ENCODE data around the gene PNMA8A. TPM values are rescaled to one million over a fixed set of nuclear protein-coding genes. Genes with fewer than 3 reads are reported as not detected.

The PNMA8A gene
- total and polyA plus RNA-seq, 2 donors (not counting 1 experiment from before 2014, with no cell fraction given), result not detected

DNA sequence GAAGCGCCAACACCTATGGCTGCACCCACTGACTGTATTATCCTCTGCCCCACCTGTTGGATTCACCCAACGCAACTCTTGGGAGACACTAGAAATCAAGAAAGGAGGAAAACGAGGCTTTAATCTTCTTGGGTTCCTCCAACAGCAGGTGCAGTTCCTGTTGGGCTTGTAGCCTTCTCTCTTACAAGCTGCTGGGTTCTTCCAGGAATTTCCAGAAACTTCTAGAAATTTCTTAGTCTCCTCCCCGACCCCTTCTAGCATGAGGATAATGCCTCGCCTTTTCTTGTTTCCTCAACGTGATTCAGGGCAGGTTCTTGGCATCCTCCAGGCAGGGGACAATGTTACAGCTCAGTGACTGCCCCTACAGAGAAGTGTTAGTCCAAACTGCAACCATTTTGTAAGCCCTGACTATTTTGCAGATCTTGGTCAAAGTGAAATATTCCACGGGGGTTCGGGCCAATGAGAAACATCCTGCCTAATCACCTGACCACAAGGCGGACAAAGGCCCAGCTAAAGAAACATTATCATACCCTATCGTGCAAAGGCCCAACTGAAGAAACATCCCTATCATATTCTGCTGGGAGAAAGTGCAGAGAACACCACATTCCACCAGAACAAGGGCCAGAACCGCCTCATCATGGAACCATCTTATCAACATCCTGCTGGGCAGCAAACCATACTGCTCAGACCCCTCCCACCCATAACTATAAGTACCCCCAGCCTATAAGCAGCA lies 614 bp upstream of the PNMA8A start:
- Histone ChIP-seq H3K9me3 (ENCODE audit: control extremely low read depth in 1 of 3, control insufficient read depth in 2 of 3, insufficient read depth in 1 of 3, low read length in 2 of 3) (no peaks in the 10 kb centered on the region), H2AFZ (ENCODE audit: insufficient read depth, low read depth, low read length, poor library complexity, severe bottlenecking) (peak overlapping the region; percentile 54), H3K79me2 (ENCODE audit: control insufficient read depth, insufficient read depth, low read length) (no peaks in the 10 kb centered on the region), H3K4me1 (ENCODE audit: control insufficient read depth in 2 of 2, insufficient read depth in 2 of 2, low read length in 2 of 2) (peaks cover 6 to 8% of the 10 kb centered on the region in 2 donors), H3K36me3 (replicated peaks in 1 of 2; ENCODE audit: control extremely low read depth in 1 of 2, control insufficient read depth in 1 of 2, extremely low read depth in 1 of 2, insufficient read depth in 2 of 2, low read length in 1 of 2) (no peaks in the 10 kb centered on the region), H3K4me3 (ENCODE audit: control extremely low read depth in 1 of 5, extremely low read depth in 1 of 5, insufficient read depth in 1 of 5, low read depth in 2 of 5, low read length in 4 of 5) (peak overlapping the region in 1 of 5 experiments; percentile 20), H4K20me1 (ENCODE audit: control insufficient read depth, insufficient read depth, low read length, poor library complexity, severe bottlenecking) (no peaks in the 10 kb centered on the region), H3K27ac (ENCODE audit: low read length in 2 of 2) (no peak overlapping the region), H3K9ac (ENCODE audit: low read length) (no peak overlapping the region), H3K27me3 (replicated peaks in 1 of 4; ENCODE audit: control extremely low read depth in 1 of 4, control insufficient read depth in 3 of 4, insufficient read depth in 4 of 4, low read length in 3 of 4) (peaks cover 0 to 25% (median 12%) of the 10 kb centered on the region in 4 experiments), H3K4me2 (replicated peaks; ENCODE audit: low read depth, low read length, poor library complexity, severe bottlenecking) (peak overlapping the region; percentile 55)
- Mint-ChIP-seq H3K9me3 (ENCODE audit: insufficient read depth) (no peaks in the 10 kb centered on the region), H3K4me3 (no peak overlapping the region), H3K27ac (no peak overlapping the region), H3K4me1 (no peaks in the 10 kb centered on the region), H3K27me3 (peaks cover 53% of the 10 kb centered on the region)
- POLR2A ChIA-PET, result no interaction called here
- DNase-seq (no peak), ATAC-seq (ENCODE audit: low read depth) (no peak)
- CTCF ChIA-PET, result interaction anchor here (0.6 kb wide), 1 partner anchor 36 kb away, joined by 4 read pairs; no protein-coding TSS in a partner anchor
- TF ChIP-seq EZH2 (IDR thresholded peaks at IDR 0.05; ENCODE audit: borderline replicate concordance, insufficient read depth, low read depth, low read length, poor library complexity, severe bottlenecking), result no peak
- TF ChIP-seq, protein P1, sequence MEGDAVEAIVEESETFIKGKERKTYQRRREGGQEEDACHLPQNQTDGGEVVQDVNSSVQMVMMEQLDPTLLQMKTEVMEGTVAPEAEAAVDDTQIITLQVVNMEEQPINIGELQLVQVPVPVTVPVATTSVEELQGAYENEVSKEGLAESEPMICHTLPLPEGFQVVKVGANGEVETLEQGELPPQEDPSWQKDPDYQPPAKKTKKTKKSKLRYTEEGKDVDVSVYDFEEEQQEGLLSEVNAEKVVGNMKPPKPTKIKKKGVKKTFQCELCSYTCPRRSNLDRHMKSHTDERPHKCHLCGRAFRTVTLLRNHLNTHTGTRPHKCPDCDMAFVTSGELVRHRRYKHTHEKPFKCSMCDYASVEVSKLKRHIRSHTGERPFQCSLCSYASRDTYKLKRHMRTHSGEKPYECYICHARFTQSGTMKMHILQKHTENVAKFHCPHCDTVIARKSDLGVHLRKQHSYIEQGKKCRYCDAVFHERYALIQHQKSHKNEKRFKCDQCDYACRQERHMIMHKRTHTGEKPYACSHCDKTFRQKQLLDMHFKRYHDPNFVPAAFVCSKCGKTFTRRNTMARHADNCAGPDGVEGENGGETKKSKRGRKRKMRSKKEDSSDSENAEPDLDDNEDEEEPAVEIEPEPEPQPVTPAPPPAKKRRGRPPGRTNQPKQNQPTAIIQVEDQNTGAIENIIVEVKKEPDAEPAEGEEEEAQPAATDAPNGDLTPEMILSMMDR (IDR thresholded peaks at IDR 0.05), result no peak
- intact Hi-C loops (cut with micrococcal nuclease), result no loop called here
- WGBS (ENCODE audit: insufficient coverage), result 72% methylated on average over 10 of the region's 11 CpGs

DNA sequence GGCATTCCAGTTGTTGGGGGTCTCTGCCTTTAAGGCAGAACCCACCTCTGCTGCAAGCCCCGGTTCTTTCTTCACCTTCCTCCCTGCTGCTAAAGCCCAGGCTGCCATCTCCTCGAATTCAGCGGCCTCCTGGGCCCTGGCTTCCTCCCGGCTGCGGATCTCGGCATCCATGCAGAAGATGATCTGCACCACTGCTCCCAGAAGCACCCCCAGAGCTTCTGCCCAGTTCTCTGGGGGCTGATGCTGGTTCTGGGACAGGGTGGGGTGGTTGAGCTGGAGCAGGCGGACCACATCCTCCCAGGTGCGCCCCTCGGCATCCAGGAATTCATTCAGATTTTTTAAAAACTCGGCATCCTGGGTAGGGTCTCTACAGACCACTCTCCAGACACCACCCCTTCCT lies 987 bp downstream of the PNMA8A start:
- DNase-seq, result no peak
- Histone ChIP-seq H2AFZ (ENCODE audit: insufficient read depth, low read depth, low read length, poor library complexity, severe bottlenecking) (no peak overlapping the region), H4K20me1 (ENCODE audit: control insufficient read depth, insufficient read depth, low read length, poor library complexity, severe bottlenecking) (no peaks in the 10 kb centered on the region), H3K36me3 (replicated peaks in 1 of 2; ENCODE audit: control extremely low read depth in 1 of 2, control insufficient read depth in 1 of 2, extremely low read depth in 1 of 2, insufficient read depth in 2 of 2, low read length in 1 of 2) (no peaks in the 10 kb centered on the region), H3K9ac (ENCODE audit: low read length) (no peak overlapping the region), H3K4me2 (replicated peaks; ENCODE audit: low read depth, low read length, poor library complexity, severe bottlenecking) (no peak overlapping the region), H3K79me2 (ENCODE audit: control insufficient read depth, insufficient read depth, low read length) (no peaks in the 10 kb centered on the region), H3K4me3 (ENCODE audit: control extremely low read depth in 1 of 5, extremely low read depth in 1 of 5, insufficient read depth in 1 of 5, low read depth in 2 of 5, low read length in 4 of 5) (no peak overlapping the region), H3K9me3 (ENCODE audit: control extremely low read depth in 1 of 3, control insufficient read depth in 2 of 3, insufficient read depth in 1 of 3, low read length in 2 of 3) (no peaks in the 10 kb centered on the region), H3K27ac (ENCODE audit: low read length in 2 of 2) (no peak overlapping the region), H3K27me3 (replicated peaks in 1 of 4; ENCODE audit: control extremely low read depth in 1 of 4, control insufficient read depth in 3 of 4, insufficient read depth in 4 of 4, low read length in 3 of 4) (peaks cover 0 to 25% (median 12%) of the 10 kb centered on the region in 4 experiments), H3K4me1 (ENCODE audit: control insufficient read depth in 2 of 2, insufficient read depth in 2 of 2, low read length in 2 of 2) (peaks cover 6 to 8% of the 10 kb centered on the region in 2 donors)
- CTCF ChIA-PET, result no interaction called here
- Mint-ChIP-seq H3K4me1 (no peaks in the 10 kb centered on the region), H3K9me3 (ENCODE audit: insufficient read depth) (no peaks in the 10 kb centered on the region), H3K27ac (no peak overlapping the region), H3K27me3 (peaks cover 58% of the 10 kb centered on the region), H3K4me3 (no peak overlapping the region)
- no peak for TF ChIP-seq EZH2 (IDR thresholded peaks at IDR 0.05; ENCODE audit: borderline replicate concordance, insufficient read depth, low read depth, low read length, poor library complexity, severe bottlenecking)
- TF ChIP-seq, protein P1 (IDR thresholded peaks at IDR 0.05), result no peak
- POLR2A ChIA-PET, result no interaction called here
- intact Hi-C loops (cut with micrococcal nuclease), result no loop called here
- ATAC-seq (ENCODE audit: low read depth), result no peak
- 82% methylated on average over 10 of the region's 10 CpGs for WGBS (ENCODE audit: insufficient coverage)

Measured in B cell (primary cell).